Naive B cell (primary cell): ENCODE measurements around the gene SPECC1. TPM values are rescaled to one million over a fixed set of nuclear protein-coding genes. Genes with fewer than 3 reads are reported as not detected.
"Not testable (repeated sequence)": the region's sequence is repeated elsewhere in the genome, so short reads cannot be mapped to it uniquely, and the experiment has no call there.

Experiments
- ATAC-seq, 2 donors: fragments of 150-1000 bp; cut with Tn5 transposase; 2 replicates each; pipeline ENCODE4 v1.10.0; 2021; ENCODE audit warnings: low read depth in 2 of 2, mild to moderate bottlenecking in 2 of 2, moderate library complexity in 2 of 2
- DNase-seq: peaks from one replicate; pipeline ENCODE4 v3.0.0; 2022
- H3K27ac Mint-ChIP-seq, 6 donors: one replicate each; pipeline ENCODE4 v1.8.0; 2020 to 2022; ENCODE audit warnings: mild to moderate bottlenecking in 6 of 6, mixed read lengths in 6 of 6, moderate library complexity in 5 of 6, inconsistent platforms in 2 of 6
- H3K27me3 Mint-ChIP-seq, 3 donors: one replicate each; pipeline ENCODE4 v1.8.0; 2021 to 2022; ENCODE audit warnings: mixed read lengths in 3 of 3, mild to moderate bottlenecking in 1 of 3
- H3K36me3 Mint-ChIP-seq, 2 donors: one replicate each; pipeline ENCODE4 v1.8.0; 2020 to 2022; ENCODE audit warnings: mixed read lengths in 2 of 2, inconsistent platforms in 1 of 2, mild to moderate bottlenecking in 1 of 2
- H3K4me1 Mint-ChIP-seq, 3 donors: one replicate each; pipeline ENCODE4 v1.8.0; 2020 to 2022; ENCODE audit warnings: mixed read lengths in 3 of 3, inconsistent platforms in 1 of 3, mild to moderate bottlenecking in 1 of 3, moderate library complexity in 1 of 3
- H3K4me3 Mint-ChIP-seq, 8 donors: one replicate each; pipeline ENCODE4 v1.8.0; 2020 to 2022; ENCODE audit warnings: mild to moderate bottlenecking in 8 of 8, mixed read lengths in 8 of 8, moderate library complexity in 8 of 8, inconsistent platforms in 2 of 8
- H3K9me3 Mint-ChIP-seq, 7 donors: one replicate each; pipeline ENCODE4 v1.8.0; 2020 to 2022; ENCODE audit warnings: mixed read lengths in 7 of 7, mild to moderate bottlenecking in 5 of 7, inconsistent platforms in 2 of 7, moderate library complexity in 1 of 7
- polyA plus RNA-seq, 6 donors: library from polyadenylated mRNA; unstranded; fragments of 300-500 nt; fragmentation: Illumina TruSeq; gene quantifications; one replicate each; pipeline ENCODE4 v1.2.3, GENCODE V29; 2021; ENCODE audit warnings: low read depth in 6 of 6

The SPECC1 gene
- polyA plus RNA-seq, 6 donors from 2014 or later, result 2.6 to 5.9 (median 4.1) TPM

GRCh38 chr17:20097330-20097729 lies 88.2 kb downstream of the SPECC1 start:
- peaks cover 0 to 7% of the 10 kb centered on the region in 2 donors for H3K36me3 Mint-ChIP-seq
- no peak for ATAC-seq

GRCh38 chr17:20098314-20098713 lies 89.2 kb downstream of the SPECC1 start:
- Mint-ChIP-seq H3K4me1 (no peaks in the 10 kb centered on the region), H3K9me3 (no peaks in the 10 kb centered on the region), H3K36me3 (peaks cover 0 to 7% of the 10 kb centered on the region in 2 donors), H3K27me3 (peaks cover 0 to 8% (median 0%) of the 10 kb centered on the region in 3 donors), H3K27ac (no peak overlapping the region), H3K4me3 (no peak overlapping the region)
- ATAC-seq (no peak), DNase-seq (no peak)

More at GRCh38 chr17:20097330-20097729, 88.2 kb downstream of the SPECC1 start:
- Mint-ChIP-seq H3K9me3 (no peaks in the 10 kb centered on the region), H3K27ac (no peak overlapping the region), H3K27me3 (peaks cover 0 to 8% (median 0%) of the 10 kb centered on the region in 3 donors), H3K4me3 (no peak overlapping the region), H3K4me1 (no peaks in the 10 kb centered on the region)
- no peak for DNase-seq

- H3K36me3 Mint-ChIP-seq, DNase-seq, H3K27ac Mint-ChIP-seq, H3K27me3 Mint-ChIP-seq, H3K4me1 Mint-ChIP-seq, ATAC-seq, H3K4me3 Mint-ChIP-seq, H3K9me3 Mint-ChIP-seq: not testable (repeated sequence)
Measured at GRCh38 chr17:20100806-20101205, 91.6 kb downstream of the SPECC1 start.

GRCh38 chr17:20103454-20104446 lies 94.6 kb downstream of the SPECC1 start:
- no peaks in the 10 kb centered on the region for H3K4me1 Mint-ChIP-seq
- H3K27me3 Mint-ChIP-seq, result peaks cover 0 to 4% (median 0%) of the 10 kb centered on the region in 3 donors
- no peak for DNase-seq
- H3K9me3 Mint-ChIP-seq, result no peaks in the 10 kb centered on the region
- H3K36me3 Mint-ChIP-seq, result peaks cover 0 to under 1% of the 10 kb centered on the region in 2 donors
- no peak for ATAC-seq
- H3K27ac Mint-ChIP-seq, result no peak overlapping the region
- no peak overlapping the region for H3K4me3 Mint-ChIP-seq

GRCh38 chr17:20105539-20106280 lies 96.6 kb downstream of the SPECC1 start:
- Mint-ChIP-seq H3K36me3 (no peaks in the 10 kb centered on the region), H3K4me3 (no peak overlapping the region), H3K27me3 (peaks cover 0 to 4% (median 0%) of the 10 kb centered on the region in 3 donors)

GRCh38 chr17:20106446-20106845 lies 97.3 kb downstream of the SPECC1 start:
- not testable (repeated sequence) for H3K36me3 Mint-ChIP-seq, H3K27me3 Mint-ChIP-seq, H3K9me3 Mint-ChIP-seq, H3K4me1 Mint-ChIP-seq, H3K4me3 Mint-ChIP-seq, DNase-seq, ATAC-seq, H3K27ac Mint-ChIP-seq

More at GRCh38 chr17:20105539-20106280, 96.6 kb downstream of the SPECC1 start:
- Mint-ChIP-seq H3K27ac (no peak overlapping the region), H3K9me3 (no peaks in the 10 kb centered on the region), H3K4me1 (no peaks in the 10 kb centered on the region)
- DNase-seq, result no peak
- no peak for ATAC-seq

- H3K27ac Mint-ChIP-seq, result no peak overlapping the region
- H3K4me3 Mint-ChIP-seq, result no peak overlapping the region
- no peak for DNase-seq
- H3K27me3 Mint-ChIP-seq, result no peaks in the 10 kb centered on the region
- H3K9me3 Mint-ChIP-seq, result no peaks in the 10 kb centered on the region
- no peaks in the 10 kb centered on the region for H3K4me1 Mint-ChIP-seq
- ATAC-seq, result no peak
- H3K36me3 Mint-ChIP-seq, result no peaks in the 10 kb centered on the region
Measured at GRCh38 chr17:20109076-20109475, 99.9 kb downstream of the SPECC1 start.

GRCh38 chr17:20111538-20111937 lies 102.4 kb downstream of the SPECC1 start:
- Mint-ChIP-seq H3K4me1 (no peaks in the 10 kb centered on the region), H3K9me3 (no peaks in the 10 kb centered on the region), H3K27ac (no peak overlapping the region), H3K36me3 (no peaks in the 10 kb centered on the region), H3K4me3 (no peak overlapping the region), H3K27me3 (no peaks in the 10 kb centered on the region)
- DNase-seq (no peak), ATAC-seq (no peak)

GRCh38 chr17:20114466-20114865 lies 105.3 kb downstream of the SPECC1 start:
- H3K36me3 Mint-ChIP-seq, result no peaks in the 10 kb centered on the region
- no peak for ATAC-seq
- H3K27ac Mint-ChIP-seq, result no peak overlapping the region
- no peaks in the 10 kb centered on the region for H3K9me3 Mint-ChIP-seq
- H3K4me1 Mint-ChIP-seq, result peaks cover 0 to 2% (median 0%) of the 10 kb centered on the region in 3 donors
- DNase-seq, result no peak
- H3K4me3 Mint-ChIP-seq, result no peak overlapping the region
- peaks cover 0 to 4% (median 0%) of the 10 kb centered on the region in 3 donors for H3K27me3 Mint-ChIP-seq

- peak; percentile 63 to 68 for ATAC-seq
- Mint-ChIP-seq H3K36me3 (no peaks in the 10 kb centered on the region), H3K9me3 (no peaks in the 10 kb centered on the region), H3K27ac (peak overlapping the region in 1 of 6 donors; percentile 73), H3K27me3 (peaks cover 0 to 4% (median 0%) of the 10 kb centered on the region in 3 donors), H3K4me1 (peaks cover 0 to 2% (median 0%) of the 10 kb centered on the region in 3 donors), H3K4me3 (no peak overlapping the region)
- peak; percentile 52 for DNase-seq
Measured at GRCh38 chr17:20116683-20117309, 107.6 kb downstream of the SPECC1 start.

GRCh38 chr17:20118280-20118679 lies 109.1 kb downstream of the SPECC1 start:
- no peak overlapping the region for H3K27ac Mint-ChIP-seq
- no peak for DNase-seq
- no peak for ATAC-seq
- H3K9me3 Mint-ChIP-seq, result no peaks in the 10 kb centered on the region
- H3K27me3 Mint-ChIP-seq, result peaks cover 0 to 4% (median 0%) of the 10 kb centered on the region in 3 donors
- H3K4me1 Mint-ChIP-seq, result peaks cover 0 to 2% (median 0%) of the 10 kb centered on the region in 3 donors
- H3K4me3 Mint-ChIP-seq, result no peak overlapping the region
- H3K36me3 Mint-ChIP-seq, result no peaks in the 10 kb centered on the region

GRCh38 chr17:20120836-20121235 lies 111.7 kb downstream of the SPECC1 start:
- H3K27ac Mint-ChIP-seq, result no peak overlapping the region
- H3K36me3 Mint-ChIP-seq, result no peaks in the 10 kb centered on the region
- no peaks in the 10 kb centered on the region for H3K9me3 Mint-ChIP-seq
- H3K4me1 Mint-ChIP-seq, result peaks cover 0 to 2% (median 0%) of the 10 kb centered on the region in 3 donors
- DNase-seq (no peak), ATAC-seq (no peak)
- peaks cover 0 to 4% (median 0%) of the 10 kb centered on the region in 3 donors for H3K27me3 Mint-ChIP-seq
- H3K4me3 Mint-ChIP-seq, result no peak overlapping the region
